Measurements from ENCODE around the gene DNAH6.

DNAH6 gene

GRCh38 chr2:84766791-84767190, 250.5 kb downstream of the DNAH6 start:
- H3K79me1 ChIP-seq (ENCODE audit: low read depth, low read length) = no peaks in the 10 kb centered on the region

GRCh38 chr2:84768840-84769239, 252.5 kb downstream of the DNAH6 start:
- no peaks in the 10 kb centered on the region for H3K27me3 ChIP-seq (ENCODE audit: control insufficient read depth in 3 of 3, insufficient read depth in 3 of 3, low read depth in 1 of 3, low read length in 3 of 3)
- no peak overlapping the region for H3K18ac ChIP-seq (ENCODE audit: low read length)
- no peak overlapping the region for H3K27ac ChIP-seq (replicated peaks; ENCODE audit: low read length)
- H3K4me2 ChIP-seq (ENCODE audit: insufficient read depth, low read length, poor library complexity, severe bottlenecking) = no peak overlapping the region
- no peak overlapping the region for H3K4ac ChIP-seq (ENCODE audit: low read length)
- H3K4me1 ChIP-seq (ENCODE audit: control insufficient read depth in 2 of 2, insufficient read depth in 1 of 2, low read depth in 1 of 2, low read length in 2 of 2) = no peaks in the 10 kb centered on the region
- H3K14ac ChIP-seq (ENCODE audit: low read length) = no peak overlapping the region
- H3K79me1 ChIP-seq (ENCODE audit: low read depth, low read length) = no peaks in the 10 kb centered on the region
- H2BK12ac ChIP-seq (ENCODE audit: low read length) = no peak overlapping the region
- no CpG with 5 or more reads among the region's 4 CpGs for WGBS, 2 donors (ENCODE audit: extremely low coverage in 2 of 2, insufficient read length in 2 of 2, insufficient replicate concordance in 1 of 2)
- no peak overlapping the region for H2BK15ac ChIP-seq (ENCODE audit: low read length)
- H2AK5ac ChIP-seq (ENCODE audit: low read depth, low read length) = no peak overlapping the region
- H3K36me3 ChIP-seq (replicated peaks in 1 of 2; ENCODE audit: control insufficient read depth in 2 of 2, insufficient read depth in 2 of 2, low read length in 2 of 2) = no peaks in the 10 kb centered on the region
- H2BK5ac ChIP-seq (ENCODE audit: low read length) = no peak overlapping the region
- no peak overlapping the region for H3K23ac ChIP-seq (ENCODE audit: low read depth, low read length, poor library complexity)
- no peak overlapping the region for H2BK120ac ChIP-seq (ENCODE audit: low read depth, low read length)
- no peaks in the 10 kb centered on the region for H3K9me3 ChIP-seq (replicated peaks in 1 of 2; ENCODE audit: control insufficient read depth in 2 of 2, insufficient read depth in 1 of 2, low read depth in 1 of 2, low read length in 2 of 2)
- no peak overlapping the region for H4K91ac ChIP-seq (ENCODE audit: low read depth, low read length, poor library complexity)
- no peak overlapping the region for H3K4me3 ChIP-seq (ENCODE audit: low read length in 2 of 2)
- H2AFZ ChIP-seq (ENCODE audit: low read length) = peak overlapping the region; percentile 27
- no peak overlapping the region for H4K8ac ChIP-seq (ENCODE audit: low read depth, low read length)
- no peak overlapping the region for H3K9ac ChIP-seq (ENCODE audit: low read depth, low read length, poor library complexity)
- DNase-seq (ENCODE audit: low spot score) = no peak

More at GRCh38 chr2:84766791-84767190, 250.5 kb downstream of the DNAH6 start:
- Histone ChIP-seq H3K27ac (replicated peaks; ENCODE audit: low read length) (no peak overlapping the region), H3K18ac (ENCODE audit: low read length) (no peak overlapping the region), H3K36me3 (replicated peaks in 1 of 2; ENCODE audit: control insufficient read depth in 2 of 2, insufficient read depth in 2 of 2, low read length in 2 of 2) (no peaks in the 10 kb centered on the region), H3K4me3 (ENCODE audit: low read length in 2 of 2) (no peak overlapping the region), H3K23ac (ENCODE audit: low read depth, low read length, poor library complexity) (no peak overlapping the region), H3K4ac (ENCODE audit: low read length) (no peak overlapping the region), H3K9ac (ENCODE audit: low read depth, low read length, poor library complexity) (no peak overlapping the region), H2BK5ac (ENCODE audit: low read length) (no peak overlapping the region), H3K4me1 (ENCODE audit: control insufficient read depth in 2 of 2, insufficient read depth in 1 of 2, low read depth in 1 of 2, low read length in 2 of 2) (no peaks in the 10 kb centered on the region), H2BK120ac (ENCODE audit: low read depth, low read length) (no peak overlapping the region), H2AK5ac (ENCODE audit: low read depth, low read length) (no peak overlapping the region), H2BK15ac (ENCODE audit: low read length) (no peak overlapping the region), H2AFZ (ENCODE audit: low read length) (no peak overlapping the region), H4K91ac (ENCODE audit: low read depth, low read length, poor library complexity) (no peak overlapping the region), H3K4me2 (ENCODE audit: insufficient read depth, low read length, poor library complexity, severe bottlenecking) (no peak overlapping the region), H3K27me3 (ENCODE audit: control insufficient read depth in 3 of 3, insufficient read depth in 3 of 3, low read depth in 1 of 3, low read length in 3 of 3) (no peaks in the 10 kb centered on the region), H2BK12ac (ENCODE audit: low read length) (no peak overlapping the region), H3K14ac (ENCODE audit: low read length) (no peak overlapping the region), H4K8ac (ENCODE audit: low read depth, low read length) (no peak overlapping the region), H3K9me3 (replicated peaks in 1 of 2; ENCODE audit: control insufficient read depth in 2 of 2, insufficient read depth in 1 of 2, low read depth in 1 of 2, low read length in 2 of 2) (no peaks in the 10 kb centered on the region)
- WGBS, 2 donors (ENCODE audit: extremely low coverage in 2 of 2, insufficient read length in 2 of 2, insufficient replicate concordance in 1 of 2) = no CpG with 5 or more reads among the region's 2 CpGs
- no peak for DNase-seq (ENCODE audit: low spot score)

- H3K27ac ChIP-seq (replicated peaks; ENCODE audit: low read length) = no peak overlapping the region
- H2AFZ ChIP-seq (ENCODE audit: low read length) = no peak overlapping the region
- no peak overlapping the region for H2AK5ac ChIP-seq (ENCODE audit: low read depth, low read length)
- H3K27me3 ChIP-seq (ENCODE audit: control insufficient read depth in 3 of 3, insufficient read depth in 3 of 3, low read depth in 1 of 3, low read length in 3 of 3) = no peaks in the 10 kb centered on the region
- no peak overlapping the region for H4K91ac ChIP-seq (ENCODE audit: low read depth, low read length, poor library complexity)
- no peak for DNase-seq (ENCODE audit: low spot score)
- H2BK120ac ChIP-seq (ENCODE audit: low read depth, low read length) = no peak overlapping the region
- H2BK15ac ChIP-seq (ENCODE audit: low read length) = no peak overlapping the region
- H3K4me1 ChIP-seq (ENCODE audit: control insufficient read depth in 2 of 2, insufficient read depth in 1 of 2, low read depth in 1 of 2, low read length in 2 of 2) = no peaks in the 10 kb centered on the region
- H3K79me1 ChIP-seq (ENCODE audit: low read depth, low read length) = no peaks in the 10 kb centered on the region
- no peak overlapping the region for H4K8ac ChIP-seq (ENCODE audit: low read depth, low read length)
- H2BK12ac ChIP-seq (ENCODE audit: low read length) = no peak overlapping the region
- no peak overlapping the region for H3K9ac ChIP-seq (ENCODE audit: low read depth, low read length, poor library complexity)
- no peak overlapping the region for H3K4ac ChIP-seq (ENCODE audit: low read length)
- no peak overlapping the region for H3K4me3 ChIP-seq (ENCODE audit: low read length in 2 of 2)
- no CpG with 5 or more reads among the region's 1 CpG for WGBS, 2 donors (ENCODE audit: extremely low coverage in 2 of 2, insufficient read length in 2 of 2, insufficient replicate concordance in 1 of 2)
- H3K4me2 ChIP-seq (ENCODE audit: insufficient read depth, low read length, poor library complexity, severe bottlenecking) = no peak overlapping the region
- H2BK5ac ChIP-seq (ENCODE audit: low read length) = no peak overlapping the region
- no peaks in the 10 kb centered on the region for H3K9me3 ChIP-seq (replicated peaks in 1 of 2; ENCODE audit: control insufficient read depth in 2 of 2, insufficient read depth in 1 of 2, low read depth in 1 of 2, low read length in 2 of 2)
- no peak overlapping the region for H3K14ac ChIP-seq (ENCODE audit: low read length)
- no peaks in the 10 kb centered on the region for H3K36me3 ChIP-seq (replicated peaks in 1 of 2; ENCODE audit: control insufficient read depth in 2 of 2, insufficient read depth in 2 of 2, low read length in 2 of 2)
- no peak overlapping the region for H3K23ac ChIP-seq (ENCODE audit: low read depth, low read length, poor library complexity)
- no peak overlapping the region for H3K18ac ChIP-seq (ENCODE audit: low read length)
Observed at GRCh38 chr2:84770280-84770679, 254.0 kb downstream of the DNAH6 start.

GRCh38 chr2:84771251-84771650, 255.0 kb downstream of the DNAH6 start:
- H2AK5ac ChIP-seq (ENCODE audit: low read depth, low read length) = no peak overlapping the region

More at GRCh38 chr2:84771251-84771650, 255.0 kb downstream of the DNAH6 start:
- Histone ChIP-seq H2AFZ (ENCODE audit: low read length) (no peak overlapping the region), H3K23ac (ENCODE audit: low read depth, low read length, poor library complexity) (no peak overlapping the region), H3K4ac (ENCODE audit: low read length) (no peak overlapping the region), H2BK15ac (ENCODE audit: low read length) (no peak overlapping the region), H3K27ac (replicated peaks; ENCODE audit: low read length) (no peak overlapping the region), H3K4me2 (ENCODE audit: insufficient read depth, low read length, poor library complexity, severe bottlenecking) (no peak overlapping the region), H2BK120ac (ENCODE audit: low read depth, low read length) (no peak overlapping the region), H4K91ac (ENCODE audit: low read depth, low read length, poor library complexity) (no peak overlapping the region), H2BK12ac (ENCODE audit: low read length) (no peak overlapping the region), H2BK5ac (ENCODE audit: low read length) (no peak overlapping the region), H3K4me3 (ENCODE audit: low read length in 2 of 2) (no peak overlapping the region), H3K27me3 (ENCODE audit: control insufficient read depth in 3 of 3, insufficient read depth in 3 of 3, low read depth in 1 of 3, low read length in 3 of 3) (no peaks in the 10 kb centered on the region), H4K8ac (ENCODE audit: low read depth, low read length) (no peak overlapping the region), H3K4me1 (ENCODE audit: control insufficient read depth in 2 of 2, insufficient read depth in 1 of 2, low read depth in 1 of 2, low read length in 2 of 2) (no peaks in the 10 kb centered on the region), H3K18ac (ENCODE audit: low read length) (no peak overlapping the region), H3K14ac (ENCODE audit: low read length) (no peak overlapping the region), H3K79me1 (ENCODE audit: low read depth, low read length) (no peaks in the 10 kb centered on the region), H3K9ac (ENCODE audit: low read depth, low read length, poor library complexity) (no peak overlapping the region), H3K36me3 (replicated peaks in 1 of 2; ENCODE audit: control insufficient read depth in 2 of 2, insufficient read depth in 2 of 2, low read length in 2 of 2) (no peaks in the 10 kb centered on the region), H3K9me3 (replicated peaks in 1 of 2; ENCODE audit: control insufficient read depth in 2 of 2, insufficient read depth in 1 of 2, low read depth in 1 of 2, low read length in 2 of 2) (no peaks in the 10 kb centered on the region)
- DNase-seq (ENCODE audit: low spot score) = no peak
- no CpG with 5 or more reads among the region's 1 CpG for WGBS, 2 donors (ENCODE audit: extremely low coverage in 2 of 2, insufficient read length in 2 of 2, insufficient replicate concordance in 1 of 2)

Data from neuronal stem cell (in vitro differentiated cells).